ENCODE results near the gene SEMA4D.

Gene SEMA4D

DNA sequence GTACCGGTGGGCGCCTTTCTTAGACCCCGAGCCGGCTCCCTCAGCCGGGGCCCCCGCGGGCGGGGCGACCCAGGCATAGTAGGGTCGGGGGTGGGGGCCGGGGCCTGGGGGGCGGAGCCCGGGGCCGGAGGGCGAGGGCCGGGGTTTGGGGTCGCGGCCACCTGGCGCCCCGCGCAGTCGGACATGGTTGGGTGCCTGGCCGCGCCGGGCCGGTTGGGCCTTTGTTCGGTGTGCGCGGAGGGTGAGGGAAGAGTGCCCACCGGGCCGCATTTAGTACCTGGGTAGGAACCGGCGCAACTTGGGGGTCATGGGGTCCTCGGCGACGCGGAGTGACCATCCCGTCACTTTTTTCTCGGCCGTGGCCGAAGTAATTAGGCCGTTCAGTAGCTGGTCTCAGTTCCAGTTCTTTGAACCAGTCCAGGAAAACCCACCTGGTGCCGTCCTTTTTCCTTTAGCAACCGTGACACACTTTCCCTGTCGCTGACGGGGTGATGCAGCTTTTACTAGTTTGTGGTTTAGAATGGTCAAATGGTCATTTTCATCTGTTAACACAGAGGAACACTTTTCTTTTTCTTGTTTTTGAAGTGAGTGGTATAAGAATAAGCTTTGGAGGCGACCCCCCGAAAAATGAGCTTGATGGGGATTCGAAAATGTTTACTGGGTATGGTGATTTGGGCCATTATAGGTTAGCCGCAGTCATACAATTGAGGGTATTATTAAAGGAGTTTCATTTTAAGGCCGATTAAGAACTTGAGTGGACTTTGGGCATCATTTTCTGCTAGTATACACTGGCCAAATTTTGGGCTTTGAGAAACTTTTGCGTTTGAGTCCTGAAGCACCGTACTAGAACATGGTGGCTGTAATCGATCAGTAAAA is 186.3 kb downstream of the SEMA4D start:
- H3K36me3 ChIP-seq (replicated peaks): peaks cover 4% of the 10 kb centered on the region
- TF ChIP-seq, protein P1, sequence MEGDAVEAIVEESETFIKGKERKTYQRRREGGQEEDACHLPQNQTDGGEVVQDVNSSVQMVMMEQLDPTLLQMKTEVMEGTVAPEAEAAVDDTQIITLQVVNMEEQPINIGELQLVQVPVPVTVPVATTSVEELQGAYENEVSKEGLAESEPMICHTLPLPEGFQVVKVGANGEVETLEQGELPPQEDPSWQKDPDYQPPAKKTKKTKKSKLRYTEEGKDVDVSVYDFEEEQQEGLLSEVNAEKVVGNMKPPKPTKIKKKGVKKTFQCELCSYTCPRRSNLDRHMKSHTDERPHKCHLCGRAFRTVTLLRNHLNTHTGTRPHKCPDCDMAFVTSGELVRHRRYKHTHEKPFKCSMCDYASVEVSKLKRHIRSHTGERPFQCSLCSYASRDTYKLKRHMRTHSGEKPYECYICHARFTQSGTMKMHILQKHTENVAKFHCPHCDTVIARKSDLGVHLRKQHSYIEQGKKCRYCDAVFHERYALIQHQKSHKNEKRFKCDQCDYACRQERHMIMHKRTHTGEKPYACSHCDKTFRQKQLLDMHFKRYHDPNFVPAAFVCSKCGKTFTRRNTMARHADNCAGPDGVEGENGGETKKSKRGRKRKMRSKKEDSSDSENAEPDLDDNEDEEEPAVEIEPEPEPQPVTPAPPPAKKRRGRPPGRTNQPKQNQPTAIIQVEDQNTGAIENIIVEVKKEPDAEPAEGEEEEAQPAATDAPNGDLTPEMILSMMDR (IDR thresholded peaks at IDR 0.05; ENCODE audit: low read depth, low read length, missing control alignments): no peak
- no peak for DNase-seq
- H3K27me3 ChIP-seq (replicated peaks): no peaks in the 10 kb centered on the region
- in situ Hi-C loops (cut with HindIII; ENCODE audit: low pct_ligation_motif_present, low sequenced_read_pairs): no loop called here
- peak overlapping the region; percentile 87 for H3K4me3 ChIP-seq (ENCODE audit: low read depth, low read length)
- peak overlapping the region; percentile 39 for H3K27ac ChIP-seq

Measured in brain microvascular endothelial cell (primary cell).